Endometrial microvascular endothelial cells (primary cell): Measurements from ENCODE around the gene ZNF326. TPM values are rescaled to one million over a fixed set of nuclear protein-coding genes. Genes with fewer than 3 reads are reported as not detected.

Source experiments
- in situ Hi-C: cut with HindIII; loops from 2 replicates; pipeline ENCODE4 v1.10.0; 2017; ENCODE audit warnings: low sequenced_read_pairs, low pct_unique_long_range_greater_than_20kb; ENCODE audit errors: inconsistent ontology term
- total RNA-seq: library from RNA; depleted of rRNA; stranded (reverse); fragments of >200 nt; gene quantifications from one replicate; pipeline ENCODE4 v1.2.3, GENCODE V29; 2015; ENCODE audit errors: inconsistent ontology term

Gene ZNF326, protein sequence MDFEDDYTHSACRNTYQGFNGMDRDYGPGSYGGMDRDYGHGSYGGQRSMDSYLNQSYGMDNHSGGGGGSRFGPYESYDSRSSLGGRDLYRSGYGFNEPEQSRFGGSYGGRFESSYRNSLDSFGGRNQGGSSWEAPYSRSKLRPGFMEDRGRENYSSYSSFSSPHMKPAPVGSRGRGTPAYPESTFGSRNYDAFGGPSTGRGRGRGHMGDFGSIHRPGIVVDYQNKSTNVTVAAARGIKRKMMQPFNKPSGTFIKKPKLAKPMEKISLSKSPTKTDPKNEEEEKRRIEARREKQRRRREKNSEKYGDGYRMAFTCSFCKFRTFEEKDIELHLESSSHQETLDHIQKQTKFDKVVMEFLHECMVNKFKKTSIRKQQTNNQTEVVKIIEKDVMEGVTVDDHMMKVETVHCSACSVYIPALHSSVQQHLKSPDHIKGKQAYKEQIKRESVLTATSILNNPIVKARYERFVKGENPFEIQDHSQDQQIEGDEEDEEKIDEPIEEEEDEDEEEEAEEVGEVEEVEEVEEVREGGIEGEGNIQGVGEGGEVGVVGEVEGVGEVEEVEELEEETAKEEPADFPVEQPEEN
- 5.5 TPM for total RNA-seq

DNA sequence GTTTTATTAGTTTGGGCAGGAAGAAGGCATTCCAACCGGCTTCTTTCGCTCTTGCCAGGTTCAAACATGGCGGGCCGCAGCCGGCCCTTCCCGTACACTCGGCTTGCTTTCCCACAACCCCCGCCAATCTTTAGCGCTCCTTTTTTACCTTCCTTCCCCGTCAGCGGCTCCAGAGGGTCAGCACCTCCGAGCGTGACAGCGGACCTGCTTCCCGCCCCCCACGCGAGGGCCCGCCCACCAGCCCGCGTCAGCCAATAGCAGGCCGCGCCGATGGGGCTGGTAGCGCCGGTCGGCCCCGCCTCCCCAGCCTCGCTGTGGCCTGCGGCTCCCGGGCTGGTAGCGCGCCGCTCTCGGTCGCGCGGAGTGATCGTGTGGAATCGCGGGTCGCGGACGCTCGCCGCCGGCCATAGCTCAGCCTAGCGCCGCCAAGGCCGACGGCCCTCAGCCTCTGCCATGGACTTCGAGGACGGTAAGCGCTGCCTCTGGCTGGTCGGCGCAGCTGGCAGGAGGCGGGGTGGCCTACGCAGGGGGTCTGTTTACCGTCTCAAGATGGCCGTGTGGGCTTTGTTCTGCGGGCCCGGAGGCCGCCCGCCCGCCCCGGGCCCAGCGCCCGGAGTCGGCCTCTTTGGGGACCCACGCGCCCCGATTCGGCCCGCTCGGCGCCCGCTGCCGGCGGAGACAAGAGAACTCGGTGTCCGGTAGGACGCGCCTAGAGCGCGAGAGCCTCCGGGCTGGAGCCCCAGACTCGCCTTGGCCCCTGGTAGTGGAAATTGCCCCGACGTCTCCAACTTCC, at the start of gene ZNF326:
Gene ZNF326 (plus strand): TSS at position 306 of the 793 bp plus-strand sequence. CDS start 148 bp downstream, at position 454.
- in situ Hi-C loops, result no loop called here

GRCh38 chr1:89945852-89946476, 48.9 kb upstream of the ZNF326 start:
- in situ Hi-C loops, result no loop called here

DNA sequence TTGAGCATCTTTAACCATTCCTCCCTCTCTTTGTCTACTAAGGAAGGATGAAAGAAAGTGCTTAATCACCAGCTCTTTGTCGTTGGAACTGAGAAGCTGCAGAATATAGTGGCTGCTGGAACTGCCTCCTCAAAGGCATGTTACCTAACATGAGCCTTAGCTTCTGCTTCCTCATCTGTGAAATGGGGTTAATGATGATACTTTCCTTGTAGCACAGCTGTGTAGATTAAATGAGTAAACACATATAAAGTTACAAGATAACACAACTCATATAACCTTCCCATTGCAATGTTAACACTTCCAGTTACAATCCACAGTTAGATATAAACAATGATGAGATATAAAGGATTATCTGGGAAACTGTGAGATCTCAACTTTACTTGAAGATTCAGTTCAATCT, 48.4 kb upstream of the ZNF326 start:
- in situ Hi-C loops, result no loop called here

DNA sequence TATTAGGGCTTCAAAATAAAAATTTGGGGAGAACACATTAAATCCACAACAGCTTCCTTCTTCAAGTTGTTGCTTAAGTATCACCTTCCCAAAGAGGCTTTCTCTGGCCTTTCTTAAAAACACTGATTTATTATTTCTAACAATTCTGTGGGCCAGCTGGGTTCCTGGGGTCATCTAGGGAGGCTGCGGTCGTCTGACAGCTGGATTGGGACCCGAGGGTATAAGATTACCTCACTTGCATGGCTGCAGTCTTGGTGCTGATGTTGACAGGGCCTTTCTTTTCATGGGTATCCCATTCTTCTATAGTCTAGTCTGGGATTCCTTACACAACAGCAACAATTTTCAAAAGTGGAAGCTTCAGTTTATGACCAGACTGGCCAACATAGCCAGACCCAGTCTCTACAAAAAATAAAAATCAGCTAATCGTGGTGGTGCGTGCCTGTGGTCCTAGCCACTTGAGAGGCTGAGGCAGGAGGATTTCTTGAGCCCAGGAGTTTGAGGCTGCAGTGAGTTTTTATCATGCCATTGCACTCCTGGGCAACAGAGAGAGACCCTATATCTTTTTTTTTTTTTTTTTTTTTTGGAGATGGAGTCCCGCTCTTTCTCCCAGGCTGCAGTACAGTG, 46.1 kb upstream of the ZNF326 start:
- in situ Hi-C loops, result no loop called here

GRCh38 chr1:89949991-89950624, 44.8 kb upstream of the ZNF326 start:
- in situ Hi-C loops, result no loop called here

- in situ Hi-C loops, result no loop called here
Measured at GRCh38 chr1:89950703-89951102, 44.2 kb upstream of the ZNF326 start.

DNA sequence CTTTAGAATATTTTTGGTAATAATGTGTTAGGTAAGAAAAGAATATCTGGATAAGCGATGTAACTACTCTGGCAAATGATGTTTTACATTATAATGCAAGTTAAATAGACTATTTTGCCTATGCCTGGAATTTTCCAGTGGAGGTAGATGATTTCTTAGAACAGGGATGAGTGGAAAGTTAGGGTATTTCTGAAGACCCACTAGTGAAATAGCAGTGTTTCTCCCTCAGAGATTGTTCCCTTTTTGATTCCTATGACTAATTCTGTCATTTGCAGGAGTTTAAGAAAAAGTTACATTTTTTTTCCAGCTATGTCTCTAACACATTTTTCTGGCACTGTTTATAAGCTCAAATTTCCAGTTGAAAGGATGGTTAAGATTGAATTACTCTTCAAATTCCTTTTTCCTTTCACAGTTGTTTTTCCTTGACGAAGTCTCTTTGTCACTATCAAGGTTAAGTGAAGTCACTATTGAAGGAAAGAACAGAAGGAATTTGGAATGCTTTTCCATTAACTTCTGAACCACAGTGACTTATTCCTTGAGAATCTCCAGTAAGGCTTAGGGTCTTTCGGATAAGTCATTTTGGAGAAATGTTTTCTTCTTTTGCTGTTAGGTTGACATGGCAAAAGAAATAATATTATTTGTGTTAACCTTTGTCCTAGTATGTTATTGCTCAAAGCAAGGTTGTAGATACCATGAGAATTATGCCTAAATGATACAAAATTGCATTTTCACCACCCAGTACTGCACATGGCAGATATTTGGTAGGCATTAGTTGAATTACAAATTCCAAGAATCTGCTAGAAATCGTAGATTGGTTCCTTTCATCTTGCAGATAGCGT, 42.9 kb upstream of the ZNF326 start:
- in situ Hi-C loops, result no loop called here

GRCh38 chr1:89952605-89953130, 42.2 kb upstream of the ZNF326 start:
- in situ Hi-C loops, result no loop called here

DNA sequence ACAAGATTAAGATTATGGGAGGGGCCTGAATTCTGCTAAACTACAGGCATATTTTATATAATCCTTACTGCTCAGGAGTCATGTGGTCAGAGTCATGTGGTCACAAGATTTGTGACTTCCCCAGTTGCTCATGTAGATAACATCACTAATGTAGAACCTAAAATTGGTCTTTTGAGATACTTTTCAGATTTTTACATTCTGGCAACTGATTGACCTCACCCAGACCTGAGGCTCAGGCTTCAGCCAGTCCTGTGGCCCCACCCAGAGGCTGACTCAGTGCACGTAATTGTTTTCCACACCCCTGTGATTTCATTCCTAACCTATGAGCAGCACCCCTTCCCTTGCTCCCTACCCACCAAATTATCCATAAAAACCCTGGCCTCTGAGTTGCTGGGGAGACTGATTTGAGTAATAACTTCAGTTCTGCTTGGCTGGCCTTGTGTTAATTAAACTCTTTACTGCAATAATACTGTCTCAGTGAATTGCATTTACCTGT, 41.7 kb upstream of the ZNF326 start:
- in situ Hi-C loops, result no loop called here

- in situ Hi-C loops, result no loop called here
Measured at GRCh38 chr1:89953929-89954328, 41.0 kb upstream of the ZNF326 start.

DNA sequence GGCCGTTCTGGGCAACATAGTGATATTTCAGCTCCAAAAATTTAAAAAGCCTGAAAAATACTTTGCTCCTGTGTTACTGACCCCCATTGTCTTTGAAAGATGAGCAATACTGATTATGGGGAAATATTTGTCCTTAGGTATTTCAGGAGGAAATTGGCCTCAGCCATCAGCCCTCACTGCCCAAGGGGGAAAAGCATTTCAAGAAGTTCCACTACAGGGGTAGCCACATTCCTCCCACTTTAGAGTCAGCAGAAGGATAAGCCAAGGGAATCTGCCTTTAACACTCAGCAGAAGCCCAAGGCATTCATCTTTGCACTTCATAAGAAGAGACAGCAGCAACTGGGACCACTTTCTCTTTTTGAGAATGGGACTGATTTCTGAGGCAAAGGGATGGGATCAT, 40.5 kb upstream of the ZNF326 start:
- in situ Hi-C loops, result no loop called here

GRCh38 chr1:89955311-89956205, 39.4 kb upstream of the ZNF326 start:
- in situ Hi-C loops, result no loop called here

- in situ Hi-C loops, result no loop called here
Measured at GRCh38 chr1:89957107-89957506, 37.8 kb upstream of the ZNF326 start.

DNA sequence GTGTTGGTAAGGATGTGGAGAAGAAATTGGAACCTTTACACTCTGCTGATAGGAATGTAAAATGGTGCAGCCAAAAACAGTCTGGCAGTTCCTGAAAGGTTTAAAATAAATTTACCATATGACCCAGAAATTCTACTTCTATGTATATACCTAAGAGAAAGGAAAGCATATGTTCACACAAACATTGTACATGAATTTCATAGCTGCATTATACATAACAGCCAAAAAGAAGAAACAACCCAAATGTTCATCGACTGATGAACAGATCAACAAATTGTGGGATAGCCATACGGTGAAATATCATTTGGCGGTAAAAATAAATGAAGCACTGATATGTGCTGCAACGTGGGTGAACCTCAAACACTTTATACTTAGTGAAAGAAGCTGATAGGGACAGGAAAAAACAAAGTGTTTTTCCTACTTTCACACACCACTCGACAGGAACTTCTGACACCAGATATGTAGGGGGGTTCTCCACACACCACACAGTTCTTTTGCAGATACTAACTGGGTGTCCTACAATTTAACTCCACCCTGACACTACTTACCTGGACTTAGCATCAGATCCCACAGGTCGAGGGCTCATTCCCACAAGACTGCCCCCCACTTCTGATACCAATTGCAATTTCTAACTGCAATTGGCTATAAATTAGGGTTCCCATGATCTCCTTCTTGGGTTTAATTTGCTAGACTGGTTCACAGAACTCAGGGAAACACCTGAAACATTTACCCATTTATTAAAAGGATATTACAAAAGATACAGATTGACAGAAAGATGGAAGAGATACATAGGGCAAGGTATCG, 35.9 kb upstream of the ZNF326 start:
- in situ Hi-C loops, result no loop called here

DNA sequence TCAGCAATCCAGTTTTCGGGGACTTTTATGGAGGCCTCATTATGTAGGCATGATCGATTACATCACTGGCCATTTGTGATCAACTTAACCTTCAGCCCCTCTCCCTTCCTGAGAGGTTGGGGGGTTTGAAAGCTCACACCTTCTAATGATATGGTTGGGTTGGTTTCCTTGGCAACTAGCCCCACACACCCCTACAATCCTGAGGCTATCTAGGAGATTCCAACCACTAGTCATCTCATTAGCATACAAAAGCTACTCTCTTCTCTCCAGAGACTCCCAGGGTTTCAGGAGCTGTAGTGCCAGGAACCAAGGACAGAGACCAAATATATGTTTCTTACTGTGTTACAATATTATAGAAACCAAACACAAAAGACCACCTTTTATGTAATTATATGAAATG, 35.2 kb upstream of the ZNF326 start:
- in situ Hi-C loops, result no loop called here
